GM12878 (cell line): ENCODE data around the gene RMI2. TPM values are rescaled to one million over a fixed set of nuclear protein-coding genes. Genes with fewer than 3 reads are reported as not detected.
A peak's percentile ranks its signal among the peaks of the same experiment; 100 is the strongest.

ENCODE experiments used
- FOS ChIP-seq: IDR thresholded peaks from 3 replicates; pipeline ENCODE4 v1.6.1; 2011; ENCODE audit warnings: borderline replicate concordance; ENCODE audit not compliant: insufficient read length; ENCODE audit errors: extremely low read depth
- GABPA ChIP-seq: IDR thresholded peaks from 2 replicates; pipeline ENCODE4 v1.6.1; 2014; ENCODE audit warnings: antibody characterized with exemption, low read depth, mild to moderate bottlenecking, inconsistent platforms
- HCFC1 ChIP-seq: fragments of 150-350 bp; IDR thresholded peaks from 2 replicates; pipeline ENCODE4 v1.6.1; 2014; ENCODE audit warnings: low read length
- IKZF2 ChIP-seq, 2 experiments: fragments of 450-650 bp; IDR thresholded peaks; 2 replicates each; pipeline ENCODE4 v1.6.1; 2017; ENCODE audit warnings: mild to moderate bottlenecking in 2 of 2, moderate library complexity in 2 of 2
- JUNB ChIP-seq: IDR thresholded peaks from 2 replicates; pipeline ENCODE4 v1.6.1; 2016; ENCODE audit warnings: antibody characterized with exemption, mild to moderate bottlenecking
- KAT2A ChIP-seq: conservative IDR thresholded peaks from 2 replicates; pipeline ENCODE4 v1.6.1; 2011; ENCODE audit warnings: low read depth, low read length; ENCODE audit not compliant: control insufficient read depth
- PAX5 ChIP-seq: IDR thresholded peaks from 2 replicates; pipeline ENCODE4 v1.6.1; 2011; ENCODE audit warnings: low read depth, low read length, borderline replicate concordance
- PML ChIP-seq: IDR thresholded peaks from 2 replicates; pipeline ENCODE4 v1.6.1; 2012; ENCODE audit warnings: low read length, inconsistent platforms
- RAD21 ChIP-seq: IDR thresholded peaks from 2 replicates; pipeline ENCODE4 v1.6.1; 2011; ENCODE audit warnings: mild to moderate bottlenecking, low read depth, low read length, moderate library complexity; ENCODE audit not compliant: insufficient read depth
- YY1 ChIP-seq: IDR thresholded peaks from 2 replicates; pipeline ENCODE4 v1.6.1; 2011; ENCODE audit warnings: low read depth, mild to moderate bottlenecking, low read length
- ZZZ3 ChIP-seq: IDR thresholded peaks from 2 replicates; pipeline ENCODE4 v1.6.1; 2011; ENCODE audit warnings: low read depth; ENCODE audit not compliant: control insufficient read depth, insufficient read length
- polyA plus RNA-seq, 11 experiments: library from polyadenylated mRNA; depleted of rRNA in 4 of 11; unstranded in 6 of 11; stranded (reverse) in 5 of 11; fragments of >200 nt; fragmentation: Nextera tagmentation in 4 of 11; fragmentation: Illumina TruSeq in 1 of 11; extraction: Ambion mirVana in 4 of 11; extraction: Trizol in 1 of 11; gene quantifications; 1 replicate in 1 of 11; 2 replicates in 10 of 11; pipeline versions ENCODE4 v1.2.1 to v1.2.3, GENCODE V29; 2011 to 2016; ENCODE audit warnings: inconsistent platforms in 2 of 11, missing spikeins in 2 of 11, low read depth in 1 of 11
- total RNA-seq, 4 experiments: library from RNA; depleted of rRNA in 3 of 4; stranded (reverse); fragments of >200 nt in 3 of 4; fragmentation: Illumina TruSeq in 1 of 4; extraction: Trizol in 1 of 4; gene quantifications; 2 replicates each; pipeline versions ENCODE4 v1.2.1 to v1.2.3, GENCODE V29; 2013 to 2021
- TF ChIP-seq, protein P1 (sequence below): IDR thresholded peaks from 2 replicates; pipeline ENCODE4 v1.6.1; 2011; ENCODE audit warnings: mild to moderate bottlenecking, low read depth, low read length, moderate library complexity; ENCODE audit not compliant: insufficient replicate concordance
- TF ChIP-seq, protein P2 (sequence below): fragments of 150-350 bp; IDR thresholded peaks from 2 replicates; pipeline ENCODE4 v1.6.1; 2016; ENCODE audit warnings: low read depth, low read length

The RMI2 gene
- total and polyA plus RNA-seq, 10 of the 15 experiments (the other 5 are each of a cell fraction or from before 2014, with no cell fraction given) = 9.6 to 68.8 (median 32.1) TPM

DNA sequence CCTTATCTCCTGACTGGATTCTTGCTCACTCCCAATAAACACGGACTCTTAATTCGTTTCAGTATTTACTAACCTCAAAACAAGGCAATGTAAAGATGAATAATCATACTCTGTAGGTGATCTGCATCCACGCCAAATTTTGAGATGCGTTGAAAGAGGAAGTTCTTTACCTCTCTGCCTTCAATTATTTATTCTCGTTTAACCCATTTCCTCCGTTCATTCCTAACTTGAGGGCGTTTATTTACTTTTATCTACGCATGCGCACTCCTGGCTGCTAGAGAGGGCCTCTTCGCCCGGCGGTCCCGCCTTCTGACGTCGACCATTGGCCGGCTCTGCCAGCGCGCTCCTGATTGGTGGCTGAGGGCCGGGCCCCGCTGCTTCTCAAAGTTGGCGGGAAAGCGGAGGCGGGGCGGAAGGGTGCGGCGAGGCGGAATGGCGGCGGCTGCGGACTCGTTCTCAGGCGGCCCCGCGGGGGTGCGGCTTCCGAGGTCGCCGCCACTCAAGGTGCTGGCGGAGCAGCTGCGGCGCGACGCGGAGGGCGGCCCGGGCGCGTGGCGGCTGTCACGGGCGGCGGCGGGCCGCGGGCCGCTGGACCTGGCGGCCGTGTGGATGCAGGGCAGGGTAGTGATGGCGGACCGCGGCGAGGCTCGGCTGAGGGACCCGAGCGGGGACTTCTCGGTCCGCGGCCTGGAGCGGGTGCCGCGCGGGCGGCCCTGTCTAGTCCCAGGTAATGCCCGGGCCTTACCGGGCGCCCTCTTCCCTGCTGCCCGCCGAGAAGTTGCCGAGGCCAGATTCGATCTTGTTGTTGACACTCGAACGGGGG lies at the start of gene RMI2 (continued):
- TF ChIP-seq ZZZ3 (no peak), YY1 (peak; percentile 94), KAT2A (no peak), PAX5 (peak; percentile 48; the same call in 1 of the 2 replicates), FOS (peak; percentile 69), IKZF2 (IDR thresholded peaks at IDR 0.05) (no peak), GABPA (no peak), RAD21 (no peak), HCFC1 (no peak), PML (no peak), JUNB (no peak)
- TF ChIP-seq, protein P1, sequence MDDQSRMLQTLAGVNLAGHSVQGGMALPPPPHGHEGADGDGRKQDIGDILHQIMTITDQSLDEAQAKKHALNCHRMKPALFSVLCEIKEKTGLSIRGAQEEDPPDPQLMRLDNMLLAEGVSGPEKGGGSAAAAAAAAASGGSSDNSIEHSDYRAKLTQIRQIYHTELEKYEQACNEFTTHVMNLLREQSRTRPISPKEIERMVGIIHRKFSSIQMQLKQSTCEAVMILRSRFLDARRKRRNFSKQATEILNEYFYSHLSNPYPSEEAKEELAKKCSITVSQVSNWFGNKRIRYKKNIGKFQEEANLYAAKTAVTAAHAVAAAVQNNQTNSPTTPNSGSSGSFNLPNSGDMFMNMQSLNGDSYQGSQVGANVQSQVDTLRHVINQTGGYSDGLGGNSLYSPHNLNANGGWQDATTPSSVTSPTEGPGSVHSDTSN = peak; percentile 92
- TF ChIP-seq, protein P2, sequence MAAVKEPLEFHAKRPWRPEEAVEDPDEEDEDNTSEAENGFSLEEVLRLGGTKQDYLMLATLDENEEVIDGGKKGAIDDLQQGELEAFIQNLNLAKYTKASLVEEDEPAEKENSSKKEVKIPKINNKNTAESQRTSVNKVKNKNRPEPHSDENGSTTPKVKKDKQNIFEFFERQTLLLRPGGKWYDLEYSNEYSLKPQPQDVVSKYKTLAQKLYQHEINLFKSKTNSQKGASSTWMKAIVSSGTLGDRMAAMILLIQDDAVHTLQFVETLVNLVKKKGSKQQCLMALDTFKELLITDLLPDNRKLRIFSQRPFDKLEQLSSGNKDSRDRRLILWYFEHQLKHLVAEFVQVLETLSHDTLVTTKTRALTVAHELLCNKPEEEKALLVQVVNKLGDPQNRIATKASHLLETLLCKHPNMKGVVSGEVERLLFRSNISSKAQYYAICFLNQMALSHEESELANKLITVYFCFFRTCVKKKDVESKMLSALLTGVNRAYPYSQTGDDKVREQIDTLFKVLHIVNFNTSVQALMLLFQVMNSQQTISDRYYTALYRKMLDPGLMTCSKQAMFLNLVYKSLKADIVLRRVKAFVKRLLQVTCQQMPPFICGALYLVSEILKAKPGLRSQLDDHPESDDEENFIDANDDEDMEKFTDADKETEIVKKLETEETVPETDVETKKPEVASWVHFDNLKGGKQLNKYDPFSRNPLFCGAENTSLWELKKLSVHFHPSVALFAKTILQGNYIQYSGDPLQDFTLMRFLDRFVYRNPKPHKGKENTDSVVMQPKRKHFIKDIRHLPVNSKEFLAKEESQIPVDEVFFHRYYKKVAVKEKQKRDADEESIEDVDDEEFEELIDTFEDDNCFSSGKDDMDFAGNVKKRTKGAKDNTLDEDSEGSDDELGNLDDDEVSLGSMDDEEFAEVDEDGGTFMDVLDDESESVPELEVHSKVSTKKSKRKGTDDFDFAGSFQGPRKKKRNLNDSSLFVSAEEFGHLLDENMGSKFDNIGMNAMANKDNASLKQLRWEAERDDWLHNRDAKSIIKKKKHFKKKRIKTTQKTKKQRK = peak; percentile 40; the same call in 1 of the 2 replicates
- TF ChIP-seq, all 136 proteins: peak for 43
